HCT116 (cell line): ENCODE results near the gene KLHL9.

Experiments used
- EZH2phosphoT487 ChIP-seq: fragments of 200-600 bp; IDR thresholded peaks from 2 replicates; pipeline ENCODE4 v1.6.1; 2018; ENCODE audit warnings: antibody characterized with exemption, borderline replicate concordance
- JUND ChIP-seq: IDR thresholded peaks from 2 replicates; pipeline ENCODE4 v1.6.1; 2012
- POLR2A ChIP-seq: IDR thresholded peaks from 2 replicates; pipeline ENCODE4 v1.7.0; 2011; ENCODE audit warnings: borderline replicate concordance; ENCODE audit not compliant: insufficient read depth, insufficient read length; ENCODE audit errors: extremely low read depth
- POLR2AphosphoS5 ChIP-seq: IDR thresholded peaks from 2 replicates; pipeline ENCODE4 v1.6.1; 2011; ENCODE audit warnings: mild to moderate bottlenecking, low read depth, low read length, moderate library complexity
- SIN3A ChIP-seq: IDR thresholded peaks from 2 replicates; pipeline ENCODE4 v1.6.1; 2012; ENCODE audit warnings: low read depth
- TCF7L2 ChIP-seq: IDR thresholded peaks from 2 replicates; pipeline ENCODE4 v1.7.0; 2011; ENCODE audit warnings: borderline replicate concordance, inconsistent platforms; ENCODE audit not compliant: insufficient read depth, insufficient read length; ENCODE audit errors: extremely low read depth
- YY1 ChIP-seq: IDR thresholded peaks from 2 replicates; pipeline ENCODE4 v1.6.1; 2011; ENCODE audit warnings: low read length, low read depth, moderate library complexity, mild to moderate bottlenecking; ENCODE audit not compliant: insufficient replicate concordance; ENCODE audit errors: extremely low read depth
- ZFX ChIP-seq: fragments of 450-650 bp; IDR thresholded peaks from 2 replicates; pipeline ENCODE4 v1.6.1; 2017
- ZNF274 ChIP-seq: fragments of 200-500 bp; sonication (Bioruptor generic); IDR thresholded peaks from 2 replicates; pipeline ENCODE4 v1.6.1; 2014; ENCODE audit warnings: mild to moderate bottlenecking, low read depth, low read length, inconsistent platforms
- TF ChIP-seq, protein P1 (sequence below), 3 experiments: fragments of 200-600 bp in 1 of 3; sonication (generic) in 1 of 3; IDR thresholded peaks in 2 of 3; conservative IDR thresholded peaks in 1 of 3; 2 replicates each; pipeline ENCODE4 v1.5.1; 2012 to 2017; ENCODE audit warnings: low read depth in 2 of 3, low read length in 2 of 3, antibody characterized with exemption in 1 of 3, borderline replicate concordance in 1 of 3, control low read depth in 1 of 3, mild to moderate bottlenecking in 1 of 3, mixed read lengths in 1 of 3, mixed run types in 1 of 3, moderate library complexity in 1 of 3; ENCODE audit not compliant: insufficient read depth in 1 of 3
- TF ChIP-seq, protein P2 (sequence below): IDR thresholded peaks from 2 replicates; pipeline ENCODE4 v1.6.1; 2012
- TF ChIP-seq, protein P3 (sequence below): IDR thresholded peaks from 2 replicates; pipeline ENCODE4 v1.6.1; 2012

DNA sequence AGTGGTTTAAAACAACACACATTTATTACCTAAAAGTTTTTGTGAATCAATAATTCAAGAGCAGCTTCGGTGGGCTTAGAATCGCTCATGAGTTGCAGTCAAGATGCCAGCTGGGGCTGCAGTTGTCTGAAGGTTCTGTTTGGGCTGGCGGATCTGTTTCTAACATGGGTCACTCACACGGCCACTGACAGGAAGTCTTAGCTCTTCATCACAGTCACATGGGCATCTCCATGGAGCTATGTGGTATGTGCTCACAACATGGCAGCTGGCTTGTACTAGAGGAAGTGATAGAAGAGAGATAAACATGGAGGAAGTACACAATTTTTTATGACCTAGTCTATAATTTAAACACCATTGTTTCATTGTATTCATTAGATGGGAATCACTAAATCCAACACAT is 11.2 kb downstream of the KLHL9 start:
- TF ChIP-seq TCF7L2, result no peak
- TF ChIP-seq EZH2phosphoT487, result no peak
- TF ChIP-seq POLR2AphosphoS5, result no peak
- no peak for TF ChIP-seq ZFX
- TF ChIP-seq JUND, result no peak
- no peak for TF ChIP-seq ZNF274
- TF ChIP-seq, protein P1, sequence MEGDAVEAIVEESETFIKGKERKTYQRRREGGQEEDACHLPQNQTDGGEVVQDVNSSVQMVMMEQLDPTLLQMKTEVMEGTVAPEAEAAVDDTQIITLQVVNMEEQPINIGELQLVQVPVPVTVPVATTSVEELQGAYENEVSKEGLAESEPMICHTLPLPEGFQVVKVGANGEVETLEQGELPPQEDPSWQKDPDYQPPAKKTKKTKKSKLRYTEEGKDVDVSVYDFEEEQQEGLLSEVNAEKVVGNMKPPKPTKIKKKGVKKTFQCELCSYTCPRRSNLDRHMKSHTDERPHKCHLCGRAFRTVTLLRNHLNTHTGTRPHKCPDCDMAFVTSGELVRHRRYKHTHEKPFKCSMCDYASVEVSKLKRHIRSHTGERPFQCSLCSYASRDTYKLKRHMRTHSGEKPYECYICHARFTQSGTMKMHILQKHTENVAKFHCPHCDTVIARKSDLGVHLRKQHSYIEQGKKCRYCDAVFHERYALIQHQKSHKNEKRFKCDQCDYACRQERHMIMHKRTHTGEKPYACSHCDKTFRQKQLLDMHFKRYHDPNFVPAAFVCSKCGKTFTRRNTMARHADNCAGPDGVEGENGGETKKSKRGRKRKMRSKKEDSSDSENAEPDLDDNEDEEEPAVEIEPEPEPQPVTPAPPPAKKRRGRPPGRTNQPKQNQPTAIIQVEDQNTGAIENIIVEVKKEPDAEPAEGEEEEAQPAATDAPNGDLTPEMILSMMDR (IDR thresholded peaks at IDR 0.05 in 2 of 3, conservative IDR thresholded peaks at IDR 0.05 in 1 of 3; ENCODE audit: borderline replicate concordance in 1 of 3, insufficient read depth in 1 of 3, low read depth in 2 of 3, low read length in 2 of 3), result no peak
- no peak for TF ChIP-seq POLR2A
- TF ChIP-seq, protein P2, sequence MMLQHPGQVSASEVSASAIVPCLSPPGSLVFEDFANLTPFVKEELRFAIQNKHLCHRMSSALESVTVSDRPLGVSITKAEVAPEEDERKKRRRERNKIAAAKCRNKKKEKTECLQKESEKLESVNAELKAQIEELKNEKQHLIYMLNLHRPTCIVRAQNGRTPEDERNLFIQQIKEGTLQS, result no peak
- TF ChIP-seq, protein P3, sequence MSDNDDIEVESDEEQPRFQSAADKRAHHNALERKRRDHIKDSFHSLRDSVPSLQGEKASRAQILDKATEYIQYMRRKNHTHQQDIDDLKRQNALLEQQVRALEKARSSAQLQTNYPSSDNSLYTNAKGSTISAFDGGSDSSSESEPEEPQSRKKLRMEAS, result no peak
- TF ChIP-seq SIN3A, result no peak
- no peak for TF ChIP-seq YY1
